Transverse colon (tissue), 4 donors: Measurements from ENCODE around the gene CAPN5. TPM values are rescaled to one million over a fixed set of nuclear protein-coding genes. Genes with fewer than 3 reads are reported as not detected.

Source experiments
- DNase-seq: peaks from one replicate; pipeline ENCODE4 v3.0.0-alpha.2; 2019
- H3K27ac ChIP-seq, 4 donors: fragments of 200-600 bp; sonication (generic); 2 replicates each; pipeline ENCODE4 v1.5.1; 2016 to 2018; ENCODE audit warnings: inconsistent platforms in 4 of 4
- H3K27me3 ChIP-seq: fragments of 200-600 bp; sonication (generic); 2 replicates; pipeline ENCODE4 v1.5.1; 2017; ENCODE audit warnings: inconsistent platforms
- H3K36me3 ChIP-seq, 4 donors: fragments of 200-600 bp; sonication (generic); 2 replicates each; pipeline ENCODE4 v1.5.1; 2017 to 2019; ENCODE audit warnings: inconsistent platforms in 4 of 4
- H3K4me1 ChIP-seq, 4 donors: fragments of 200-600 bp; sonication (generic); 2 replicates each; pipeline ENCODE4 v1.5.1; 2017 to 2020; ENCODE audit warnings: inconsistent platforms in 4 of 4
- H3K4me3 ChIP-seq, 4 donors: fragments of 200-600 bp; sonication (generic); 1 replicate in 1 of 4; 2 replicates in 3 of 4; pipeline versions ENCODE4 v1.5.1 to v1.6.1; 2017 to 2019; ENCODE audit warnings: inconsistent platforms in 4 of 4
- H3K9me3 ChIP-seq, 2 donors: fragments of 200-600 bp; sonication (generic); 2 replicates each; pipeline ENCODE4 v1.5.1; 2017 to 2019; ENCODE audit warnings: inconsistent platforms in 2 of 2
- EP300 ChIP-seq: sonication (generic); formaldehyde crosslinking; IDR thresholded peaks from one replicate; pipeline ENCODE4 v1.6.1; 2017; ENCODE audit warnings: antibody characterized with exemption, low read depth
- POLR2A ChIP-seq: fragments of 450-650 bp; IDR thresholded peaks from one replicate; pipeline ENCODE4 v1.6.1; 2016; ENCODE audit warnings: antibody characterized with exemption, mild to moderate bottlenecking, moderate library complexity
- POLR2AphosphoS5 ChIP-seq, 3 donors: sonication (generic); formaldehyde crosslinking; IDR thresholded peaks; one replicate each; pipeline ENCODE4 v1.6.1; 2016; ENCODE audit warnings: antibody characterized with exemption in 3 of 3
- WGBS, 2 donors: methylation state at CpG; one replicate each; pipeline ENCODE4 v1.1.5; 2018; ENCODE audit warnings: low coverage in 1 of 2; 5-methylcytosine and 5-hydroxymethylcytosine counted together
- in situ Hi-C, 4 donors: fragments of 200-750 bp; cut with MboI; loops; one replicate each; pipeline versions ENCODE4 v1.15.0 to v1.15.1; 2017; ENCODE audit warnings: low sequenced_read_pairs in 3 of 4, low pct_ligation_motif_present in 1 of 4, low pct_unique_long_range_greater_than_20kb in 1 of 4
- intact Hi-C: fragments of 100-400 bp; cut with DNase I; formaldehyde crosslinking; loops from one replicate; pipeline ENCODE4 v1.15.1; 2023; ENCODE audit warnings: low total_unique reads
- total RNA-seq, 4 donors: library from RNA; depleted of rRNA; stranded (reverse); fragments of >200 nt; gene quantifications; one replicate each; pipeline ENCODE4 v1.1.0, GENCODE V29; 2016
- TF ChIP-seq, protein P1 (sequence below), 5 experiments: fragments of 200-600 bp in 3 of 5; fragments of 450-650 bp in 2 of 5; sonication (generic) in 3 of 5; IDR thresholded peaks; 1 replicate in 2 of 5; 2 replicates in 3 of 5; pipeline ENCODE4 v1.5.1; 2016 to 2017; ENCODE audit warnings: antibody characterized with exemption in 5 of 5, inconsistent platforms in 3 of 5, mild to moderate bottlenecking in 2 of 5, moderate library complexity in 1 of 5

CAPN5 gene
- total RNA-seq, 4 donors from 2014 or later: 210 to 290 (median 214) TPM

GRCh38 chr11:77093987-77094840 is 27.4 kb downstream of the CAPN5 start:
- Histone ChIP-seq H3K27ac (peak overlapping the region; percentile 78 to 92 (median 88)), H3K36me3 (no peaks in the 10 kb centered on the region), H3K27me3 (no peaks in the 10 kb centered on the region), H3K4me1 (peaks cover 20 to 56% (median 34%) of the 10 kb centered on the region in 4 donors), H3K9me3 (no peaks in the 10 kb centered on the region), H3K4me3 (no peak overlapping the region)
- DNase-seq: no peak
- TF ChIP-seq, protein P1, sequence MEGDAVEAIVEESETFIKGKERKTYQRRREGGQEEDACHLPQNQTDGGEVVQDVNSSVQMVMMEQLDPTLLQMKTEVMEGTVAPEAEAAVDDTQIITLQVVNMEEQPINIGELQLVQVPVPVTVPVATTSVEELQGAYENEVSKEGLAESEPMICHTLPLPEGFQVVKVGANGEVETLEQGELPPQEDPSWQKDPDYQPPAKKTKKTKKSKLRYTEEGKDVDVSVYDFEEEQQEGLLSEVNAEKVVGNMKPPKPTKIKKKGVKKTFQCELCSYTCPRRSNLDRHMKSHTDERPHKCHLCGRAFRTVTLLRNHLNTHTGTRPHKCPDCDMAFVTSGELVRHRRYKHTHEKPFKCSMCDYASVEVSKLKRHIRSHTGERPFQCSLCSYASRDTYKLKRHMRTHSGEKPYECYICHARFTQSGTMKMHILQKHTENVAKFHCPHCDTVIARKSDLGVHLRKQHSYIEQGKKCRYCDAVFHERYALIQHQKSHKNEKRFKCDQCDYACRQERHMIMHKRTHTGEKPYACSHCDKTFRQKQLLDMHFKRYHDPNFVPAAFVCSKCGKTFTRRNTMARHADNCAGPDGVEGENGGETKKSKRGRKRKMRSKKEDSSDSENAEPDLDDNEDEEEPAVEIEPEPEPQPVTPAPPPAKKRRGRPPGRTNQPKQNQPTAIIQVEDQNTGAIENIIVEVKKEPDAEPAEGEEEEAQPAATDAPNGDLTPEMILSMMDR (IDR thresholded peaks at IDR 0.05): no peak
- TF ChIP-seq EP300 (no peak), POLR2A (no peak), POLR2AphosphoS5 (IDR thresholded peaks at IDR 0.05) (no peak)
- WGBS, 2 donors: 73% methylated on average over 6 of the region's 6 CpGs; no CpG with 5 or more reads in 1 of the 2 donors
- intact Hi-C loops (no loop called here), in situ Hi-C loops (loop anchor here in 2 of 4 donors (5.0 kb wide), 2 partner anchors 42 to 47 kb away; no protein-coding TSS in a partner anchor)

DNA sequence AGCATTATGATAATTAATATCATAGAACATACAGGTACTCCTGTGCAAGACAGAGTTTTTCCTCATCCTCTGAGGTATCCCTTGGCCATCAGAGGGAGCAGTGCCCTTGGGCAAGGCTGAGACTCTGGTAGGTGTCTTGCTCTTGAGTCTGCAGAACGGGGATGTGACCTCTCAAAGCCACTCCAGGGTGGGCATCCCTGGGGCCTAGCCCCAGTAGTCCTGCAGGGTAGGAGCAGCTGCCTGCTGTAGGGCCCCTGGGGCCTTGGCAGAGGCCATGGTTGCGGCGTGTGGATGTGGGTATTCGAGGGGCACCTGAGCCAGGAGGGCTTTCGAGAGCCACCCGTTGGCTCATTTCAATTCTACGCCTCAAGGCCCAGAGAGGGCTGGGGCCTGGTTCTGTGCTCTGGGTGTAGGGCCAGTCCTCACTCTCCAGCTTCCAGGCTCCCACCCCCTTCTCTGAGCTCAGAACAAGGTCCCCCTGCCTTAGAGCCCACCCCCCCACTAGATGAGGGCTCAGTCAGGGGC is 28.1 kb downstream of the CAPN5 start:
- in situ Hi-C loops: loop anchor here in 2 of 4 donors (5.0 kb wide), 2 partner anchors 43 to 48 kb away; no protein-coding TSS in a partner anchor
- DNase-seq: no peak
- H3K4me3 ChIP-seq: no peak overlapping the region
- TF ChIP-seq EP300 (no peak), POLR2AphosphoS5 (IDR thresholded peaks at IDR 0.05) (no peak), POLR2A (no peak)
- TF ChIP-seq, protein P1 (IDR thresholded peaks at IDR 0.05): no peak
- H3K27me3 ChIP-seq: no peaks in the 10 kb centered on the region
- no peaks in the 10 kb centered on the region for H3K9me3 ChIP-seq
- H3K36me3 ChIP-seq: no peaks in the 10 kb centered on the region
- peak overlapping the region; percentile 78 to 92 (median 88) for H3K27ac ChIP-seq
- 88% methylated on average over 7 of the region's 7 CpGs; no CpG with 5 or more reads in 1 of the 2 donors for WGBS, 2 donors
- intact Hi-C loops: no loop called here
- peaks cover 16 to 49% (median 32%) of the 10 kb centered on the region in 4 donors for H3K4me1 ChIP-seq

DNA sequence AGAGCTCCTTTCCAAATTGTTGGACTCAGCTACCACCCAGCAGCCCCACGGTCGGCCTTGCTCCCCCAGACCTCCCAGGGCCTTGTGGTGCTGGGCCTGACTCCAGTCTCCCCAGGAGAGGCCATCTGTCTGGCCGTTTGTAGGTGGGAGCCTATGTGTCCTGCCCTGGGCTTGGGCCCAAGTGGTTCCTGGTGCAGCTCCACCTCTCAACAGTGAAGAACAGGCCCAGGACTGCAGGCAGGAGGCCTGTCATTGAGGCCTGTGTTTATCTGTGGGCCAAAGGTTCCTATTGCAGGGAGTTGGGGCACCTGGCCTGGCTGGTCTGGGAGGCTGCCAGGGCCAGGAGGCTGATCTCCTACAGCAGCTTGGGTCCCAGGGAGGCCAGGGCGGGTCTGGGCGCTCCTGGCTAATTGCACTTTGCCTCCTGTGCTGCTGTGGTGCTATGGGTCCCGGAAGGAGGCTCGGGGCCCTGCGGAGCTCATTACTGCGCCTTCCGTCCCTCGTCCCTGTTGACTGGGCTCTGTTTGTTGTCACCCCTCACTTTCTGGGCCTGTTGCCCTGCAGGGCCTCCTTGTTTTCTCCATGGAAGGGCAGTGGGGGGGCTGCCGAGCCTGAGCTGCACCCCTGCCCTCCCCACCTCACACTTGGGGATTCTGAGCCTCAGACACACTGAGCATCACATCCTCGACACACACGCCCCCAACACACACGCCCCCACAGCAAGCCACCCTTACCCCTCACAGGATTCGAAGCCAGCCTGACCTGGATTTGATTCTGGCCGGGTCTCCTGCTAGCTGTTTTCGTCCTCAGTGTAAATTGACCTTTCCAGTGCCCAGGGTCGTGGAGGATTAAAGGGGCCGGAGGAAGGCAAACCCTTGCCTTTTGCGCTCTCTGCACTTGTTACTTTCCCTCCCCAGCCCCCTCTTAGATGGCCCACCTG is 29.1 kb downstream of the CAPN5 start:
- Histone ChIP-seq H3K9me3 (no peaks in the 10 kb centered on the region), H3K27me3 (no peaks in the 10 kb centered on the region), H3K36me3 (no peaks in the 10 kb centered on the region), H3K27ac (peak overlapping the region; percentile 78 to 92 (median 88)), H3K4me1 (peaks cover 16 to 40% (median 26%) of the 10 kb centered on the region in 4 donors), H3K4me3 (no peak overlapping the region)
- TF ChIP-seq, protein P1 (IDR thresholded peaks at IDR 0.05): no peak
- TF ChIP-seq POLR2A: no peak
- peak in 2 of 3 donors; percentile 42 to 81 for TF ChIP-seq POLR2AphosphoS5 (IDR thresholded peaks at IDR 0.05)
- intact Hi-C loops: no loop called here
- in situ Hi-C loops: no loop called here
- WGBS, 2 donors: 69 to 76% methylated on average over 4 to 21 of the region's 21 CpGs
- peak; percentile 91 for DNase-seq
